Left lung (tissue), 10 donors: ENCODE measurements around the gene PRR19. TPM values are rescaled to one million over a fixed set of nuclear protein-coding genes. Genes with fewer than 3 reads are reported as not detected.

Experiments
- ATAC-seq: fragments of 200-7000 bp; cut with Tn5 transposase; one replicate; pipeline ENCODE4 v1.9.1; 2020; ENCODE audit warnings: moderate library complexity
- DNase-seq, 4 donors: peaks; one replicate each; pipeline ENCODE4 v3.0.0-alpha.2; 2013 to 2020
- H3K27ac ChIP-seq, 2 donors: fragments of 200-600 bp; sonication (generic) in 1 of 2; one replicate each; pipeline versions ENCODE4 v1.5.0 to v1.8.0; 2020 to 2021
- H3K27me3 ChIP-seq, 2 donors: fragments of 200-600 bp; sonication (generic) in 1 of 2; one replicate each; pipeline versions ENCODE4 v1.5.0 to v1.8.0; 2020 to 2021
- H3K36me3 ChIP-seq, 2 donors: fragments of 200-600 bp; sonication (generic) in 1 of 2; one replicate each; pipeline versions ENCODE4 v1.5.0 to v1.8.0; 2020 to 2021
- H3K4me1 ChIP-seq, 2 donors: fragments of 200-600 bp; one replicate each; pipeline ENCODE4 v1.8.0; 2021
- H3K4me3 ChIP-seq, 2 donors: fragments of 200-600 bp; sonication (generic) in 1 of 2; one replicate each; pipeline versions ENCODE4 v1.5.0 to v1.8.0; 2020 to 2021; ENCODE audit warnings: mild to moderate bottlenecking in 1 of 2
- H3K9me3 ChIP-seq, 2 donors: fragments of 200-600 bp; sonication (generic) in 1 of 2; one replicate each; pipeline versions ENCODE4 v1.5.0 to v1.8.0; 2020 to 2021
- CTCF ChIP-seq, 2 donors: fragments of 200-600 bp; sonication (generic) in 1 of 2; IDR thresholded peaks; one replicate each; pipeline versions ENCODE4 v1.5.0 to v1.8.0; 2021; ENCODE audit warnings: antibody characterized with exemption in 2 of 2
- intact Hi-C, 2 donors: fragments of 100-400 bp; cut with DNase I; formaldehyde crosslinking; loops; one replicate each; pipeline versions ENCODE4 v1.11.2 to v1.14.2; 2022
- polyA plus RNA-seq, 6 donors: library from polyadenylated mRNA; unstranded; fragments of 120-200 nt; gene quantifications; one replicate each; pipeline ENCODE4 v1.2.1, GENCODE V29; 2013; ENCODE audit not compliant: insufficient read length in 6 of 6
- total RNA-seq, 2 donors: library from RNA; stranded (reverse); fragmentation: NEBNext Ultra II Directional; extraction: Animal tissue kit (Norgen Biotek cat#: 25700); gene quantifications; one replicate each; pipeline ENCODE4 v1.2.1, GENCODE V29; 2021
- donor health status: DM: no; HTN: yes; CAD: no.
- donor health status: DM: no; HTN: no; CAD: no.

The PRR19 gene
- total and polyA plus RNA-seq, 8 donors, result 1.1 to 2.6 (median 1.4) TPM

- intact Hi-C loops, result no loop called here
- no peak overlapping the region for H3K27ac ChIP-seq
- peaks cover 0 to 4% of the 10 kb centered on the region in 2 donors for H3K4me1 ChIP-seq
- H3K4me3 ChIP-seq, result no peak overlapping the region
- H3K36me3 ChIP-seq, result peaks cover 0 to 43% of the 10 kb centered on the region in 2 donors
- no peak for TF ChIP-seq CTCF (IDR thresholded peaks at IDR 0.05)
- ATAC-seq (no peak), DNase-seq (peak in 1 of 4 donors; percentile 13)
- H3K27me3 ChIP-seq, result no peaks in the 10 kb centered on the region
- no peaks in the 10 kb centered on the region for H3K9me3 ChIP-seq
Observed at GRCh38 chr19:42352301-42353259, 50.6 kb downstream of the PRR19 start.

GRCh38 chr19:42353341-42354015 is 51.5 kb downstream of the PRR19 start:
- ATAC-seq (no peak), DNase-seq (no peak)
- intact Hi-C loops, result no loop called here
- Histone ChIP-seq H3K27me3 (no peaks in the 10 kb centered on the region), H3K9me3 (no peaks in the 10 kb centered on the region), H3K4me1 (no peaks in the 10 kb centered on the region), H3K36me3 (peaks cover 0 to 44% of the 10 kb centered on the region in 2 donors), H3K4me3 (no peak overlapping the region), H3K27ac (no peak overlapping the region)
- TF ChIP-seq CTCF (IDR thresholded peaks at IDR 0.05), result no peak

DNA sequence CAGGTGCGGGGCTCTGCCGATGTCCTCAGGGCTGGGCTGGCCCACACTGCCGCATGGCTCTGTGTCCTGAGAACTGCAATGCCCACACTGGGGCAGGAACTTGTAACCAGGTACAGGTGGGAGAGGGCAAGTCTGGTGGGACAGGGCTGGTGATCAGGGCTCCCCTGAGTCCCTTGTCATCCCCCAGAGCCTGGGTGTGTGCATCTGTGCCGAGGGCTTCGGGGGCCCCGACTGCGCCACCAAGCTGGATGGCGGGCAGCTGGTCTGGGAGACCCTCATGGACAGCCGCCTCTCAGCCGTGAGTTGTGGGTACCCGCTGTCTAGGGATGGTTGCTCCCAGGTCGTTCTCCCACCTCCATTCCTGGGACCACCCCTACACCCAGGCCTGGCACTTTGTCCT is 54.0 kb downstream of the PRR19 start:
- no peak for DNase-seq
- Histone ChIP-seq H3K36me3 (peaks cover 0 to 42% of the 10 kb centered on the region in 2 donors), H3K4me1 (no peaks in the 10 kb centered on the region), H3K4me3 (no peak overlapping the region), H3K9me3 (no peaks in the 10 kb centered on the region), H3K27me3 (no peaks in the 10 kb centered on the region), H3K27ac (no peak overlapping the region)
- ATAC-seq, result no peak
- TF ChIP-seq CTCF (IDR thresholded peaks at IDR 0.05), result no peak
- intact Hi-C loops, result no loop called here

- intact Hi-C loops, result no loop called here
- no peak for ATAC-seq
- TF ChIP-seq CTCF (IDR thresholded peaks at IDR 0.05), result no peak
- H3K27ac ChIP-seq, result no peak overlapping the region
- no peak for DNase-seq
- H3K27me3 ChIP-seq, result no peaks in the 10 kb centered on the region
- no peaks in the 10 kb centered on the region for H3K4me1 ChIP-seq
- H3K9me3 ChIP-seq, result no peaks in the 10 kb centered on the region
- H3K4me3 ChIP-seq, result no peak overlapping the region
- peaks cover 0 to 42% of the 10 kb centered on the region in 2 donors for H3K36me3 ChIP-seq
Observed at GRCh38 chr19:42356686-42357085, 54.8 kb downstream of the PRR19 start.

DNA sequence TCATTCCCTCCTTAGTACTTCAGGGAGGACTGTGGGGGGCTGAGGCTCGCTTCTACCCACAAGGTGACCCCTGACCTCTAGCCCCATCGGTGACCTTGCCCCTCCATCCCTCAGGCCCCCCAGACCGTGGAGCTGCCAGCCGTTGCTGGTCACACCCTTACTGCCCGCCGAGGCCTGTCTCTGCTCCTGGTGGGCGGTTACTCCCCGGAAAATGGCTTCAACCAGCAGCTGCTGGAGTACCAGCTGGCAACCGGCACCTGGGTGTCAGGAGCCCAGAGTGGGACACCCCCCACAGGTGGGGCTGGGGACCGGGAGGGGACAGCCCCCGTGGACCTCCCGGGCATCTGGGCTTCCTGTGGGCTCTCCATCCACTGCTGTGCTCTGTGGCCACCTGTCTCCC is 55.4 kb downstream of the PRR19 start:
- Histone ChIP-seq H3K36me3 (peaks cover 0 to 42% of the 10 kb centered on the region in 2 donors), H3K27ac (no peak overlapping the region), H3K4me1 (no peaks in the 10 kb centered on the region), H3K27me3 (no peaks in the 10 kb centered on the region), H3K4me3 (no peak overlapping the region), H3K9me3 (no peaks in the 10 kb centered on the region)
- ATAC-seq, result no peak
- intact Hi-C loops, result no loop called here
- no peak for TF ChIP-seq CTCF (IDR thresholded peaks at IDR 0.05)
- no peak for DNase-seq
